ENCODE measurements around the gene ITPR2. TPM values are rescaled to one million over a fixed set of nuclear protein-coding genes. Genes with fewer than 3 reads are reported as not detected.

The ITPR2 gene
- polyA plus RNA-seq, 1 of the 3 experiments (the other 2 are of a cell fraction) = 2.3 TPM

DNA sequence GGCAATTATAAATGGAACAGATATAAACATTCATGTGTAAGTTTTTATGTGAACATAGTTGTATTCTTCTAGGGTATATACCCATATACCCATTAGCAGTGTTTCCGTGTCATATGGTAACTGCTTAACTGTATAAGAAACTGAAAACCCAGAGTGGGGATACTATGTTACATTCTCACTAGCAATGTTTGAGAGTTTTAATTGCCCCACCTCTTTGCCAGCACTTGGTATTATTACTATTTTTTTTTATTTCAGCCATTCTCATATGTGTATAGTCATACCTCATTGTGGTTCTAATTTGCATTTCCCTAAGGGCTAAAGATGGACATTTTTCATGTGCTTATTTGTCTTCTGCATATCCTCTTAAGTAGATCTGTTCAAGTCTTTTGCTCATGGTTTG lies 28.7 kb upstream of the ITPR2 start:
- Histone ChIP-seq H3K4me2 (no peak overlapping the region), H3K79me2 (ENCODE audit: insufficient read depth) (no peaks in the 10 kb centered on the region), H3K4me1 (ENCODE audit: control insufficient read depth in 1 of 2, insufficient read depth in 2 of 2, low read depth in 1 of 2, low read length in 1 of 2) (peaks cover 4 to 7% of the 10 kb centered on the region in 2 experiments; a peak in 3 of 4 replicates), H3K4me3 (ENCODE audit: low read depth in 2 of 2, low read length in 1 of 2) (no peak overlapping the region), H3K9me3 (no peaks in the 10 kb centered on the region), H3K36me3 (replicated peaks in 1 of 2; ENCODE audit: control insufficient read depth in 1 of 2, insufficient read depth in 2 of 2, low read length in 1 of 2) (no peaks in the 10 kb centered on the region), H3K27ac (ENCODE audit: low read depth in 2 of 2, low read length in 1 of 2) (no peak overlapping the region), H3K27me3 (ENCODE audit: insufficient read depth) (no peaks in the 10 kb centered on the region), H4K20me1 (ENCODE audit: insufficient read depth) (no peaks in the 10 kb centered on the region), H3K9ac (no peak overlapping the region), H3K9me2 (no peaks in the 10 kb centered on the region), H3F3A (replicated peaks; ENCODE audit: insufficient read depth) (peaks cover 5% of the 10 kb centered on the region), H2AFZ (ENCODE audit: low read depth) (no peak overlapping the region)
- ChIA-PET POLR2A (no interaction called here), CTCF (interaction anchor here (3.5 kb wide), 1 partner anchor 16 kb away, joined by 10 read pairs; no protein-coding TSS in a partner anchor)
- no peak for DNase-seq
- WGBS (ENCODE audit: low lambda C conversion rate) = 93% methylated on average over 1 of the region's 1 CpG
- TF ChIP-seq TEAD4 (IDR thresholded peaks at IDR 0.05; ENCODE audit: borderline replicate concordance, insufficient read depth) (no peak), SMC3 (IDR thresholded peaks at IDR 0.05; ENCODE audit: low read depth, low read length) (no peak), TCF12 (IDR thresholded peaks at IDR 0.05) (no peak), IRF3 (IDR thresholded peaks at IDR 0.05; ENCODE audit: low read depth, low read length) (no peak), RFX5 (IDR thresholded peaks at IDR 0.05; ENCODE audit: low read length) (no peak), SIN3A (IDR thresholded peaks at IDR 0.05; ENCODE audit: borderline replicate concordance, low read depth, low read length) (no peak), FOXJ3 (CRISPR knock-in tag; IDR thresholded peaks at IDR 0.05) (no peak), RAD21 (IDR thresholded peaks at IDR 0.05; ENCODE audit: low read length) (no peak), CHD2 (IDR thresholded peaks at IDR 0.05; ENCODE audit: low read length, partially characterized antibody) (no peak), REST (IDR thresholded peaks at IDR 0.05; ENCODE audit: low read depth, low read length) (no peak), EZH2phosphoT487 (IDR thresholded peaks at IDR 0.05; ENCODE audit: borderline replicate concordance, low read depth) (no peak), YY1 (IDR thresholded peaks at IDR 0.05; ENCODE audit: low read depth) (no peak), ELF1 (IDR thresholded peaks at IDR 0.05) (no peak)
- TF ChIP-seq, protein P1, sequence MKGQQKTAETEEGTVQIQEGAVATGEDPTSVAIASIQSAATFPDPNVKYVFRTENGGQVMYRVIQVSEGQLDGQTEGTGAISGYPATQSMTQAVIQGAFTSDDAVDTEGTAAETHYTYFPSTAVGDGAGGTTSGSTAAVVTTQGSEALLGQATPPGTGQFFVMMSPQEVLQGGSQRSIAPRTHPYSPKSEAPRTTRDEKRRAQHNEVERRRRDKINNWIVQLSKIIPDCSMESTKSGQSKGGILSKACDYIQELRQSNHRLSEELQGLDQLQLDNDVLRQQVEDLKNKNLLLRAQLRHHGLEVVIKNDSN (IDR thresholded peaks at IDR 0.05; ENCODE audit: borderline replicate concordance, low read depth) = no peak
- TF ChIP-seq, protein P2, sequence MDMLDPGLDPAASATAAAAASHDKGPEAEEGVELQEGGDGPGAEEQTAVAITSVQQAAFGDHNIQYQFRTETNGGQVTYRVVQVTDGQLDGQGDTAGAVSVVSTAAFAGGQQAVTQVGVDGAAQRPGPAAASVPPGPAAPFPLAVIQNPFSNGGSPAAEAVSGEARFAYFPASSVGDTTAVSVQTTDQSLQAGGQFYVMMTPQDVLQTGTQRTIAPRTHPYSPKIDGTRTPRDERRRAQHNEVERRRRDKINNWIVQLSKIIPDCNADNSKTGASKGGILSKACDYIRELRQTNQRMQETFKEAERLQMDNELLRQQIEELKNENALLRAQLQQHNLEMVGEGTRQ (IDR thresholded peaks at IDR 0.05; ENCODE audit: borderline replicate concordance, low read depth, low read length) = no peak
